Effector memory CD4-positive, alpha-beta T cell (primary cell): ENCODE measurements around the gene RBM18.

Experiments
- DNase-seq, 3 donors: peaks; one replicate each; pipeline ENCODE4 v3.0.0-alpha.2; 2020
- H3K27ac ChIP-seq: 2 replicates; pipeline ENCODE4 v1.7.0; 2013; ENCODE audit warnings: mild to moderate bottlenecking, low read length, moderate library complexity; ENCODE audit not compliant: insufficient read depth, poor library complexity, severe bottlenecking
- H3K27me3 ChIP-seq: replicated peaks from 2 replicates; pipeline ENCODE4 v1.7.0; 2013; ENCODE audit warnings: mild to moderate bottlenecking, low read length; ENCODE audit not compliant: insufficient read depth, control insufficient read depth, poor library complexity, severe bottlenecking
- H3K36me3 ChIP-seq: 2 replicates; pipeline ENCODE4 v1.7.0; 2013; ENCODE audit warnings: mild to moderate bottlenecking, low read length, moderate library complexity; ENCODE audit not compliant: control insufficient read depth, insufficient read depth
- H3K4me1 ChIP-seq: 2 replicates; pipeline ENCODE4 v1.7.0; 2013; ENCODE audit warnings: low read length, mild to moderate bottlenecking; ENCODE audit not compliant: control insufficient read depth, insufficient read depth, poor library complexity, severe bottlenecking
- H3K4me3 ChIP-seq: 2 replicates; pipeline ENCODE4 v1.7.0; 2013; ENCODE audit warnings: low read length, low read depth, mild to moderate bottlenecking; ENCODE audit not compliant: insufficient read depth, poor library complexity, severe bottlenecking
- H3K9me3 ChIP-seq: 2 replicates; pipeline ENCODE4 v1.7.0; 2013; ENCODE audit warnings: mild to moderate bottlenecking, low read length, moderate library complexity; ENCODE audit not compliant: control insufficient read depth

Gene RBM18

GRCh38 chr9:122197426-122197825 lies 67.2 kb downstream of the RBM18 start:
- H3K4me3 ChIP-seq: no peak overlapping the region
- no peak overlapping the region for H3K27ac ChIP-seq
- H3K4me1 ChIP-seq: no peaks in the 10 kb centered on the region
- no peaks in the 10 kb centered on the region for H3K9me3 ChIP-seq
- H3K27me3 ChIP-seq: no peaks in the 10 kb centered on the region
- no peak for DNase-seq
- no peaks in the 10 kb centered on the region for H3K36me3 ChIP-seq

DNA sequence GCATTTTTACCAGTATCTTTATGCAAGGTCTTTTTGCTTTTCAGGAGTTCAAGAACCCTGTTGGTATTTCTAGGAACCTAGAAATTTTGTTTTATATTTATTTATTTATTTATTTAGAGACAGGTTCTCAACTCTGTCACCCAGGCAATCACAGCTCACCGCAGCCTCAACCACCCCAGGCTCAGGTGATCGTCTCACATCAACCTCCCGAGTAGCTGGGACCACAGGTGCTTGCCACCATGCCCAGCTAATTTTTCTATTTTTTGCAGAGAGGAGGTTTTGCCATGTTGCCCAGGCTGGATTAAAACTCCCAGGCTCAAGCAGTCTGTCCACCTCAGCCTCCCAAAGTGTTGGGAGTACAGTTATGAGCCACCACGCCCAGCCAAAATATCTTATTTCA lies 68.8 kb downstream of the RBM18 start:
- Histone ChIP-seq H3K27ac (no peak overlapping the region), H3K27me3 (no peaks in the 10 kb centered on the region), H3K9me3 (no peaks in the 10 kb centered on the region), H3K4me3 (no peak overlapping the region), H3K36me3 (no peaks in the 10 kb centered on the region), H3K4me1 (no peaks in the 10 kb centered on the region)
- DNase-seq: no peak

DNA sequence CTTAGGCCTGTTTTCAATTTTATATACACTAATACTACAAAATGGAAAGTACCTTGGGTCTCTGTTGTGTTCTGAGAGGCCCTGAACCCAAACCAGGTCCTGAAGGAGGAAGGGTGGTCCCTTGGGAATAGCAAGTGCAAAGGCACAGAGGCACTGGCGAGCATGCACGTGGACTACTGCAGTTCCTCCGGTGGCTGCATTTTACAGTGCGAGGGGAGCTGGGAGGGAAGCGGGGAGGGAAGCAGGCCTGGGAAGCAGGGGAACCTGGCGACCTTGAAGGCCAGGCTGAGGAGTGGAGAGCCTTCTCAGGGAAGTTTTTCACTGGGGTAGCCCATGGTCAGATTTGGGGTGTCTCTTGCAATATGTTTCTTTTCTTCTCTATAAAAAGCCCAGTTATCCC lies 71.0 kb downstream of the RBM18 start:
- Histone ChIP-seq H3K9me3 (no peaks in the 10 kb centered on the region), H3K36me3 (no peaks in the 10 kb centered on the region), H3K27me3 (no peaks in the 10 kb centered on the region), H3K4me3 (no peak overlapping the region), H3K4me1 (no peaks in the 10 kb centered on the region), H3K27ac (no peak overlapping the region)
- no peak for DNase-seq

DNA sequence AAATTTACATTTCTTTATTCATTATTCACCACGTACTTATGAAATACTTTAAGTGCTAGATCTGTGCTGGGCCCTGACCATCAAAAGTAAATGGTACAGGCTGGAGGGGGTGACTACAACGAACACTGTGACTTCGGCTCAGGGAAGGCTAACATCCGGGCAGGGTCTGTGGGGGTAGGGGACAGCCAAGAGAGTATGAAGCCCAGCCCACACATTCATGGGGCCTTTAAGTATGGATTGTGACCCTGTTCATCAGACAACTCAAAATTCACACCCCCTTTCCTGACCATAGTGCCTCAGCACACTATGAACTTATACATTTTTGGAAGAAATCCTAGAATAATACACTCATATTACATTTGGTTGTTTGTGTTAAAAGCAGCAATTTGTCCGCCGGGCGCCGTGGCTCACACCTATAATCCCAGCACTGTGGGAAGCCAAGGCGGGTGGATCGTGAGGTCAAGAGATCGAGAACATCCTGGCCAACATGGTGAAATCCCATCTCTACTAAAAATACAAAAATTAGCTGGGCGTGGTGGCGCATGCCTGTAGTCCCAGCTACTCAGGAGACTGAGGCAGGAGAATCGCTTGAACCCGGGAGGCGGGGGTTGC lies 71.6 kb downstream of the RBM18 start:
- DNase-seq: no peak
- Histone ChIP-seq H3K27ac (no peak overlapping the region), H3K9me3 (no peaks in the 10 kb centered on the region), H3K4me1 (no peaks in the 10 kb centered on the region), H3K4me3 (no peak overlapping the region), H3K36me3 (no peaks in the 10 kb centered on the region), H3K27me3 (no peaks in the 10 kb centered on the region)

DNA sequence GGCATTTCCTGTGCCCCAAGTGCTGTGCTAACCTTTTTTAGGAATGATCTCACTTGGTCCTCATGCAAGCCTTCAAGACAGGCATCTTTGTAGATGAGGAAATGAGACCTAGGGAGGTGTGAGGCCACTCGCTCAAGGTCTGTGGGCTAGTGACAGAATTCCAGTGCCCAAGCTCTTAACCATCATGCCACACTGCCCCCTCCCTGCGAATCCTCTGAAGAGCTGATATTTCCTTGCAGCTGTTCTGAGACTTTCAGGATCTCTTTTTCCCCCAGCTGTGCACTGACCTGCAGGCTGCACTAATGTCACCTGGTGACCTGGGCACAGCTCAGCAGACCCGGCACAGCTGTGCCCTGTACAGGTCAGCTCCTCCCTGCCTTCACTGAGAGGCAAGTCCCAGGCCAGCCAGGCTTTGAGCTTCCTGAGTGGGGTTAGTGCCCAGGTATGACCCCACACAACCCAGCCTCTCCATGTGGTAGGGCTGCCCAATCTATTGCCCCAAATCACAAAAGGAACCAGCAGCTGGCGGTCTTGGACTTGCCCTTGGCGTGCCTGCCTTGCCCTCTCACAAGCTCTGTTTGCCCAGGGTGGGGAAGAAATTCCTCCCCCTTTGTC lies 72.3 kb downstream of the RBM18 start:
- Histone ChIP-seq H3K4me3 (no peak overlapping the region), H3K36me3 (no peaks in the 10 kb centered on the region), H3K4me1 (no peaks in the 10 kb centered on the region), H3K27ac (no peak overlapping the region), H3K27me3 (no peaks in the 10 kb centered on the region), H3K9me3 (no peaks in the 10 kb centered on the region)
- no peak for DNase-seq

DNA sequence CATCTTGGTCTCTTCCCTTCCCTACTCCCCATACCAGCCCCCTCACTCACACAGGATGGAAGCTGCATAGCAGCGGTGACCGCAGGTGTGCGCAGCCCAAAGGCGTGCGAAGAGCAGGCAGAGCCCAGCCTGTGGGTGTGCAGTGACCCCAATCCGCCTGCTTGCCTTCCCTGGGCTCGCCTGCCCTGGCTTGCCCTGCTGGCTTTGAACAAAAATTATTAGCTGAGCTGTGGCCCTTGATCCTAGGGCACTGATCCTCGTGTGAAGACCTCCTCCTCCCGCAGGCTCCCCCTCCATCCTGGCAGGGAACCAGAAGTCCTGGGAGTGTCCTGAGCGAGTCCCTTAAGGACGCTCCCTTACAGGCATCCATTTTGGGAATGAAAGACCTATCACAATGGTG lies 73.1 kb downstream of the RBM18 start:
- DNase-seq: no peak
- Histone ChIP-seq H3K27ac (no peak overlapping the region), H3K9me3 (no peaks in the 10 kb centered on the region), H3K4me1 (no peaks in the 10 kb centered on the region), H3K27me3 (no peaks in the 10 kb centered on the region), H3K36me3 (no peaks in the 10 kb centered on the region), H3K4me3 (no peak overlapping the region)

DNA sequence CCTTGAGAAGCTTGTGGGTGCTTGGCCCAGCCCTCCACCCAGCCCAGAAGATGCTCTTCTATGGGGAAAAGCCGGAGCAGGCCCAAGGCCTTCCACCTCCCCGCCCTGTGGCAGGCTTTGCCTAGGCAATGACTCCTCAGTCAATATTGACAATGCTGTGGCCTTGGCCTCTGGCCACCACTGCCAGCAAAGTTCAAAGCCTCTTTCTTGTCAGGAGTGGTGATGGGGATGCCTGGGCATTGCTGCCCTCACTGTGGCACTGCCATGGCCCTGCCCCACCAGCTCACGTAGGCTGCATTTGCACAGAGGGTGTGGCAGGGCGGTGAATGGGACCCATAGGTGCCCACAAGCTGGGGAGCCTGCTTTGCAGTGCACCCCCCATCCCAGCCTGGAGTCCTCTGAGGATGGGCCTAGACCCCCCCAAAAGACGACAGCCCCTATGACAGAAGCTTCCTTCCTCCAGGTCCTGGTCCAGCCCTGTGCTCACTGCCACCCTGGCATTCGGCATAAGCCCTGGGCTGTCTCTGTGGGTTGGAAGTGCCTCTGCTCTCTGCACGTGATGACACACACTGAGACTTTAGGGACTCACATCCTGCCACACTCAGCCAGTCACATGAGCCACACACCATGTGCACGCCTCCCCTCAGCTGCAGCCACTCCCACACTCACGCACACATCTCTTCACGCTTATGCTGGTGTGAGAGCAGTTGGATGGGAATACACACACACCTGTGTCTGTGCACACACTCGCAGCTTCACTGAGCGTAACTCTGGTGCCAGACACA lies 73.9 kb downstream of the RBM18 start:
- Histone ChIP-seq H3K27ac (no peak overlapping the region), H3K9me3 (no peaks in the 10 kb centered on the region), H3K27me3 (no peaks in the 10 kb centered on the region), H3K4me1 (no peaks in the 10 kb centered on the region), H3K36me3 (no peaks in the 10 kb centered on the region), H3K4me3 (no peak overlapping the region)
- no peak for DNase-seq

DNA sequence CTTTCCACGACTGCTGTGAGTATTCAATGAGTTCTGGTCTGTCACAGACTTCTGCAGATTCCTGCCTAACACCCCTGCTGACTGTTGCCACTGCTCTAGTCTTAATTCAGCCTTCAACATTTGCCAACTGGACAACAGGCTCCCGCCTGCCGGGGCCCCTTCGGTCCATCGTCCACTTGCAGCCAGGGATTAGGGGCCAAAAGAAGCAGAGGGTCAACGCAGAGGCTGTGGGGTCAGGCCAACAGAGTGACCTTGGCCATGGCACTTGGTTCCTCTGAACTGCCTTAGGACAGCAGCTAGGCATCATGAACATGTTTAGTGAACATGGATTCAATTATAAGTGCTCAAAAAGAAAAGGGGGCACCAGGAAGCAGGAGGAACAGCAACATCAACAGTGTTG lies 76.3 kb downstream of the RBM18 start:
- no peak overlapping the region for H3K4me3 ChIP-seq
- no peaks in the 10 kb centered on the region for H3K36me3 ChIP-seq
- H3K27me3 ChIP-seq: no peaks in the 10 kb centered on the region
- no peak overlapping the region for H3K27ac ChIP-seq
- no peak for DNase-seq
- H3K9me3 ChIP-seq: no peaks in the 10 kb centered on the region
- no peaks in the 10 kb centered on the region for H3K4me1 ChIP-seq
